WTC11 (cell line): ENCODE measurements around the gene LPCAT3. TPM values are rescaled to one million over a fixed set of nuclear protein-coding genes. Genes with fewer than 3 reads are reported as not detected.

Experiments
- ATAC-seq: fragments of 200-7000 bp; cut with Tn5 transposase; 2 replicates; pipeline ENCODE4 v1.10.0; 2021; ENCODE audit warnings: mild to moderate bottlenecking, moderate library complexity
- CTCF ChIA-PET: fragments of 300-600 bp; sonication (Branson Sonifier 250); formaldehyde crosslinking; loops from one replicate; lab custom pipeline; 2021; ENCODE audit warnings: antibody characterized with exemption; lab: Charles Lee
- POLR2A ChIA-PET: fragments of 350-600 bp; sonication (Branson Sonifier 250); formaldehyde crosslinking; loops from one replicate; lab custom pipeline; 2021; ENCODE audit warnings: antibody characterized with exemption; lab: Charles Lee
- DNase-seq: peaks from one replicate; pipeline ENCODE4 v3.0.0; 2021; ENCODE audit warnings: low spot score
- H3K27ac Mint-ChIP-seq: 2 replicates; pipeline ENCODE4 v1.8.0; 2021; ENCODE audit warnings: mixed read lengths
- H3K27me3 Mint-ChIP-seq: 2 replicates; pipeline ENCODE4 v1.8.0; 2021; ENCODE audit warnings: low read depth, mild to moderate bottlenecking, moderate library complexity, mixed read lengths
- H3K36me3 Mint-ChIP-seq: 2 replicates; pipeline ENCODE4 v1.8.0; 2021; ENCODE audit warnings: mixed read lengths
- H3K4me1 Mint-ChIP-seq: 2 replicates; pipeline ENCODE4 v1.8.0; 2022; ENCODE audit warnings: mixed read lengths
- H3K4me3 Mint-ChIP-seq: 2 replicates; pipeline ENCODE4 v1.8.0; 2021; ENCODE audit warnings: mild to moderate bottlenecking, moderate library complexity, mixed read lengths
- H3K9me3 Mint-ChIP-seq: 2 replicates; pipeline ENCODE4 v1.8.0; 2021; ENCODE audit warnings: mixed read lengths
- CBFB ChIP-seq: sonication (generic); formaldehyde crosslinking; IDR thresholded peaks from 2 replicates; pipeline ENCODE4 v1.8.1; 2022; ENCODE audit warnings: mild to moderate bottlenecking, low read depth, missing genetic modification reagents
- CREB1 ChIP-seq: sonication (generic); formaldehyde crosslinking; IDR thresholded peaks from 2 replicates; pipeline ENCODE4 v1.8.0; 2023; ENCODE audit warnings: mild to moderate bottlenecking, missing genetic modification reagents
- JUN ChIP-seq: sonication (generic); formaldehyde crosslinking; IDR thresholded peaks from 2 replicates; pipeline ENCODE4 v1.8.0; 2023; ENCODE audit warnings: mild to moderate bottlenecking, missing genetic modification reagents
- NFE2L1 ChIP-seq: sonication (generic); formaldehyde crosslinking; IDR thresholded peaks from 2 replicates; pipeline ENCODE4 v1.8.1; 2023; ENCODE audit warnings: missing genetic modification reagents
- OVOL2 ChIP-seq: fragments of 250-450 bp; sonication (Bioruptor Pico); IDR thresholded peaks from 2 replicates; pipeline ENCODE4 v1.9.0; 2021; ENCODE audit warnings: mild to moderate bottlenecking, borderline replicate concordance
- RELA ChIP-seq: sonication (generic); formaldehyde crosslinking; IDR thresholded peaks from 2 replicates; pipeline ENCODE4 v1.8.1; 2022; ENCODE audit warnings: missing genetic modification reagents, mild to moderate bottlenecking, borderline replicate concordance
- TCF7 ChIP-seq: sonication (generic); formaldehyde crosslinking; IDR thresholded peaks from 2 replicates; pipeline ENCODE4 v1.8.0; 2022; ENCODE audit warnings: mild to moderate bottlenecking, low read depth, missing genetic modification reagents, moderate library complexity
- TP53 ChIP-seq: sonication (generic); formaldehyde crosslinking; IDR thresholded peaks from 2 replicates; pipeline ENCODE4 v1.8.1; 2023; ENCODE audit warnings: mild to moderate bottlenecking, missing genetic modification reagents
- ZNF232 ChIP-seq: sonication (generic); formaldehyde crosslinking; IDR thresholded peaks from 2 replicates; pipeline ENCODE4 v1.8.0; 2022; ENCODE audit warnings: mild to moderate bottlenecking, missing genetic modification reagents
- total RNA-seq: library from RNA; stranded (reverse); gene quantifications from 3 replicates; pipeline ENCODE4 v1.2.3, GENCODE V29; 2021
- TF ChIP-seq, protein P1 (sequence below): sonication (generic); formaldehyde crosslinking; IDR thresholded peaks from 2 replicates; pipeline ENCODE4 v1.8.1; 2023; ENCODE audit warnings: mild to moderate bottlenecking, missing genetic modification reagents, borderline replicate concordance
- TF ChIP-seq, protein P2 (sequence below): sonication (generic); formaldehyde crosslinking; IDR thresholded peaks from 2 replicates; pipeline ENCODE4 v1.8.1; 2023; ENCODE audit warnings: mild to moderate bottlenecking, moderate library complexity, missing genetic modification reagents
- TF ChIP-seq, protein P3 (sequence below): sonication (generic); formaldehyde crosslinking; IDR thresholded peaks from 2 replicates; pipeline ENCODE4 v1.8.0; 2022; ENCODE audit warnings: mild to moderate bottlenecking, missing genetic modification reagents
- TF ChIP-seq, protein P4 (sequence below): sonication (generic); formaldehyde crosslinking; conservative IDR thresholded peaks from 2 replicates; pipeline ENCODE4 v1.8.1; 2022; ENCODE audit warnings: mild to moderate bottlenecking, missing genetic modification reagents
- TF ChIP-seq, protein P5 (sequence below): sonication (generic); formaldehyde crosslinking; IDR thresholded peaks from 2 replicates; pipeline ENCODE4 v1.8.1; 2022; ENCODE audit warnings: mild to moderate bottlenecking, missing genetic modification reagents, moderate library complexity, borderline replicate concordance
- TF ChIP-seq, protein P6 (sequence below): sonication (generic); formaldehyde crosslinking; conservative IDR thresholded peaks from 2 replicates; pipeline ENCODE4 v1.8.1; 2023; ENCODE audit warnings: mild to moderate bottlenecking, low read depth, missing genetic modification reagents, moderate library complexity

LPCAT3 gene
- total RNA-seq, 1 experiment from 2014 or later, result 40.0 TPM

DNA sequence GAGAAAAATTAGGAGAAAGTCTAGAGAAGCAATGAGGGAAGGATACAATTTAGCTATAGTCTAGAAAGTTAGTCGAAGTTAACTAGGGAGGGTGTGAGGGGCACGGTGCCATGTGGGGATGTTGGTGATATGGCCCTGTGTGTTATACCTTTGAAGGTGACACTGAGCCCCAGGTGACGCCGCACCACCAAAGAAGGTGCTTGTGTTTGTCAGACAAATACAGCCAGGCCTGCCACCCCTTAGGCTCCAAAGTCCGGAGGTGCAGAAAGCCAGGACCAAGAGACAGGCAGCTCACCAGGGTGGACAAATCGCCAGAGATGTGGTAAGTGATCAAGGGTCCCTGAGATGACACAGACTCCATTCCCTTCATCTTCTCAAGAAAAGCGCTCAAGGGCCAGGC is 43.3 kb upstream of the LPCAT3 start (continued):
- TF ChIP-seq, protein P1, sequence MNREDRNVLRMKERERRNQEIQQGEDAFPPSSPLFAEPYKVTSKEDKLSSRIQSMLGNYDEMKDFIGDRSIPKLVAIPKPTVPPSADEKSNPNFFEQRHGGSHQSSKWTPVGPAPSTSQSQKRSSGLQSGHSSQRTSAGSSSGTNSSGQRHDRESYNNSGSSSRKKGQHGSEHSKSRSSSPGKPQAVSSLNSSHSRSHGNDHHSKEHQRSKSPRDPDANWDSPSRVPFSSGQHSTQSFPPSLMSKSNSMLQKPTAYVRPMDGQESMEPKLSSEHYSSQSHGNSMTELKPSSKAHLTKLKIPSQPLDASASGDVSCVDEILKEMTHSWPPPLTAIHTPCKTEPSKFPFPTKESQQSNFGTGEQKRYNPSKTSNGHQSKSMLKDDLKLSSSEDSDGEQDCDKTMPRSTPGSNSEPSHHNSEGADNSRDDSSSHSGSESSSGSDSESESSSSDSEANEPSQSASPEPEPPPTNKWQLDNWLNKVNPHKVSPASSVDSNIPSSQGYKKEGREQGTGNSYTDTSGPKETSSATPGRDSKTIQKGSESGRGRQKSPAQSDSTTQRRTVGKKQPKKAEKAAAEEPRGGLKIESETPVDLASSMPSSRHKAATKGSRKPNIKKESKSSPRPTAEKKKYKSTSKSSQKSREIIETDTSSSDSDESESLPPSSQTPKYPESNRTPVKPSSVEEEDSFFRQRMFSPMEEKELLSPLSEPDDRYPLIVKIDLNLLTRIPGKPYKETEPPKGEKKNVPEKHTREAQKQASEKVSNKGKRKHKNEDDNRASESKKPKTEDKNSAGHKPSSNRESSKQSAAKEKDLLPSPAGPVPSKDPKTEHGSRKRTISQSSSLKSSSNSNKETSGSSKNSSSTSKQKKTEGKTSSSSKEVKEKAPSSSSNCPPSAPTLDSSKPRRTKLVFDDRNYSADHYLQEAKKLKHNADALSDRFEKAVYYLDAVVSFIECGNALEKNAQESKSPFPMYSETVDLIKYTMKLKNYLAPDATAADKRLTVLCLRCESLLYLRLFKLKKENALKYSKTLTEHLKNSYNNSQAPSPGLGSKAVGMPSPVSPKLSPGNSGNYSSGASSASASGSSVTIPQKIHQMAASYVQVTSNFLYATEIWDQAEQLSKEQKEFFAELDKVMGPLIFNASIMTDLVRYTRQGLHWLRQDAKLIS (CRISPR knock-in tag), result no peak

DNA sequence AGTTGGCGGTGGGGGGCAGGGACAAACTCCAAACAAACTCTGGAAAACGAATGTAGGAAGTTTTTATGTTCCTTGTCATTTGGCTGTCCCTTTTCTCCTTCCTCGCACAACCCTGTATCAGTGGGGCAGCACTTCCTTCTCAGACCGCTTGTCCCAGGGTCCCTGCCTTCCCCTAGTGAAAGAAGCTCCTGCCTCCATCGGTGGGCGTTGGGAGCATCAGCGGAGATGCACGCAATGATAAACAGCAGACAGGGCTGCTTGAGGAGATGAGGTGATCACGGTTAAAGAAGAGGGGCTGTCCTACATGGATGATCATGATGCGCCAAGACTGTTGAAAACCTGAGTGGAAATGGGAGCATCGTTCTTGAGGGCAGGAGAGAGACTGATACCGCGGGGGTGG is 42.9 kb upstream of the LPCAT3 start:
- no peak overlapping the region for H3K27ac Mint-ChIP-seq
- no peaks in the 10 kb centered on the region for H3K9me3 Mint-ChIP-seq
- no peak for TF ChIP-seq ZNF232
- H3K4me1 Mint-ChIP-seq, result peaks cover 17% of the 10 kb centered on the region
- ChIA-PET CTCF (interaction anchor here (0.6 to 3.2 kb wide), 16 partner anchors 9 to 192 kb away, joined by 3 to 48 read pairs (median 5); partner anchors contain the start of genes C1RL, LPCAT3 and PEX5), POLR2A (interaction anchor here (1.7 kb wide), 1 partner anchor 47 kb away, joined by 7 read pairs; no protein-coding TSS in a partner anchor)
- DNase-seq (no peak), ATAC-seq (peak; percentile 29)
- no peak overlapping the region for H3K4me3 Mint-ChIP-seq
- H3K27me3 Mint-ChIP-seq, result peaks cover 2% of the 10 kb centered on the region; the same call in 1 of the 2 replicates
- no peaks in the 10 kb centered on the region for H3K36me3 Mint-ChIP-seq

DNA sequence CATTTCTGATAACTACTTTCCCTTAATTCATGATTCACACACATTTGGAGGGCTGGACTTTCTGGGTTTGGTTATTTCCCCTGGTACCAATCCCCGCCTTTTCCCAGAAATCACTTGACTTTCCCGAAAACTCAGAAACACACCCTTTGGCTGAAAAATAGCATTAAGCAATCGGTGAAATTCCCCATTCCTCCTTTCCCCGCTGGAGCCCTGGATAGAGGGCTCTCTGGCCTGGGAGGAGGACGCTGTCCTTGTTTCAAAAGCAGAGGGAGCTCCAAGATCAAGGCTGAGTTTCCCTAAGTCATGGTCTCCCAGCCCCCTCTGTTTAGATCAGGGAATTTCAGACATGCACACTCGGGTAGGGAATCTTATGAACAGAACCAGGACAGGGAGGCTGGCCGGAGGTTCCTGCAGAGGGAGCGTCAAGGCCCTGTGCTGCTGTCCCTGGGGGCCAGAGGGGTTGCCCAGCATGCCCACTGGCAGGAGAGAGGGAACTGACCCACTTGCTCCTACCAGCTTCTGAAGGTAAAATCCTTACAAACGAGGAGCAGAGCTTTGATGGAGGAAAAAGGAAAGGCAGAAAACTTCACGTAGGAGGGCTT is 42.2 kb upstream of the LPCAT3 start, which contains the start of gene C1S:
C1S (plus strand) TSS at position 366 of the 602 bp plus-strand sequence. CDS start 1,195 bp downstream, outside the sequence.
- Mint-ChIP-seq H3K27me3 (peaks cover 2% of the 10 kb centered on the region; the same call in 1 of the 2 replicates), H3K36me3 (no peaks in the 10 kb centered on the region), H3K27ac (peak within 1 kb of the TSS; percentile 27; the same call in 1 of the 2 replicates), H3K9me3 (no peaks in the 10 kb centered on the region), H3K4me1 (peaks cover 17% of the 10 kb centered on the region), H3K4me3 (peak within 1 kb of the TSS; percentile 46)
- ATAC-seq, result peak; percentile 92
- CTCF ChIA-PET, result interaction anchor here (1.0 to 3.2 kb wide), 14 partner anchors 9 to 191 kb away, joined by 3 to 48 read pairs (median 5); partner anchors contain the start of genes C1RL, LPCAT3 and PEX5
- TF ChIP-seq NFE2L1 (CRISPR knock-in tag) (peak; percentile 94), JUN (CRISPR knock-in tag) (no peak), OVOL2 (CRISPR knock-in tag) (no peak), CBFB (CRISPR knock-in tag) (no peak)
- TF ChIP-seq, protein P2, sequence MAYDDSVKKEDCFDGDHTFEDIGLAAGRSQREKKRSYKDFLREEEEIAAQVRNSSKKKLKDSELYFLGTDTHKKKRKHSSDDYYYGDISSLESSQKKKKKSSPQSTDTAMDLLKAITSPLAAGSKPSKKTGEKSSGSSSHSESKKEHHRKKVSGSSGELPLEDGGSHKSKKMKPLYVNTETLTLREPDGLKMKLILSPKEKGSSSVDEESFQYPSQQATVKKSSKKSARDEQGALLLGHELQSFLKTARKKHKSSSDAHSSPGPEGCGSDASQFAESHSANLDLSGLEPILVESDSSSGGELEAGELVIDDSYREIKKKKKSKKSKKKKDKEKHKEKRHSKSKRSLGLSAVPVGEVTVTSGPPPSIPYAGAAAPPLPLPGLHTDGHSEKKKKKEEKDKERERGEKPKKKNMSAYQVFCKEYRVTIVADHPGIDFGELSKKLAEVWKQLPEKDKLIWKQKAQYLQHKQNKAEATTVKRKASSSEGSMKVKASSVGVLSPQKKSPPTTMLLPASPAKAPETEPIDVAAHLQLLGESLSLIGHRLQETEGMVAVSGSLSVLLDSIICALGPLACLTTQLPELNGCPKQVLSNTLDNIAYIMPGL (CRISPR knock-in tag), result 0 out of 2 replicates have a peak, but pooled peaks have one; percentile 31
- TF ChIP-seq, protein P3, sequence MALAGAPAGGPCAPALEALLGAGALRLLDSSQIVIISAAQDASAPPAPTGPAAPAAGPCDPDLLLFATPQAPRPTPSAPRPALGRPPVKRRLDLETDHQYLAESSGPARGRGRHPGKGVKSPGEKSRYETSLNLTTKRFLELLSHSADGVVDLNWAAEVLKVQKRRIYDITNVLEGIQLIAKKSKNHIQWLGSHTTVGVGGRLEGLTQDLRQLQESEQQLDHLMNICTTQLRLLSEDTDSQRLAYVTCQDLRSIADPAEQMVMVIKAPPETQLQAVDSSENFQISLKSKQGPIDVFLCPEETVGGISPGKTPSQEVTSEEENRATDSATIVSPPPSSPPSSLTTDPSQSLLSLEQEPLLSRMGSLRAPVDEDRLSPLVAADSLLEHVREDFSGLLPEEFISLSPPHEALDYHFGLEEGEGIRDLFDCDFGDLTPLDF (CRISPR knock-in tag), result no peak
- peak; percentile 42 for DNase-seq
- POLR2A ChIA-PET, result interaction anchor here (0.7 to 1.7 kb wide), 2 partner anchors 48 to 50 kb away, joined by 3 to 7 read pairs; no protein-coding TSS in a partner anchor

DNA sequence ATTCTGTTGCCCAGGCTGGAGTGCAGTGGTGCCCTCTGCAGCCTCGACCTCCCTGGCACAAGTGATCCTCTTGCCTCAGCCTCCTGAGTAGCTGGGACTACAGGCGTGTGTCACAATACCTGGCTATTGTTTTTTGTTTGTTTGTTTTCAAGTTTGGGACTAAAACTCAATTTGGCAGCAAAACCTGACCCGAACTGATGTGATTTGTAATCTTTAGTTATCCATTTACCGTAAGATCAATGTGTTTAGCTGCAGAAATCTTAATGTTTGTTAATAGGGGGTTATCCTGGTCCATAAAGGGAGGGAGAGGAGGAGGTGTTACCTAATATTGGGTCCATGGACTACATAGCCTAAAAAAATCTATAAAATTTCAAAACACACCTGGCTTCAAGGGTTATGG is 41.5 kb upstream of the LPCAT3 start:
- ChIA-PET CTCF (interaction anchor here (1.1 to 3.2 kb wide), 9 partner anchors 10 to 169 kb away, joined by 3 to 48 read pairs (median 5); partner anchors contain the start of genes C1RL and LPCAT3), POLR2A (interaction anchor here (0.7 to 1.7 kb wide), 2 partner anchors 48 to 51 kb away, joined by 3 to 7 read pairs; no protein-coding TSS in a partner anchor)
- Mint-ChIP-seq H3K4me1 (peaks cover 17% of the 10 kb centered on the region), H3K9me3 (no peaks in the 10 kb centered on the region), H3K36me3 (no peaks in the 10 kb centered on the region), H3K27me3 (peaks cover 2% of the 10 kb centered on the region; the same call in 1 of the 2 replicates), H3K27ac (no peak overlapping the region), H3K4me3 (no peak overlapping the region)
- DNase-seq (no peak), ATAC-seq (no peak)
- TF ChIP-seq TP53 (no peak), TCF7 (CRISPR knock-in tag) (no peak), RELA (CRISPR knock-in tag) (no peak), CREB1 (CRISPR knock-in tag) (no peak), JUN (CRISPR knock-in tag) (no peak)
- TF ChIP-seq, protein P4, sequence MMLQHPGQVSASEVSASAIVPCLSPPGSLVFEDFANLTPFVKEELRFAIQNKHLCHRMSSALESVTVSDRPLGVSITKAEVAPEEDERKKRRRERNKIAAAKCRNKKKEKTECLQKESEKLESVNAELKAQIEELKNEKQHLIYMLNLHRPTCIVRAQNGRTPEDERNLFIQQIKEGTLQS, result no peak
- TF ChIP-seq, protein P5, sequence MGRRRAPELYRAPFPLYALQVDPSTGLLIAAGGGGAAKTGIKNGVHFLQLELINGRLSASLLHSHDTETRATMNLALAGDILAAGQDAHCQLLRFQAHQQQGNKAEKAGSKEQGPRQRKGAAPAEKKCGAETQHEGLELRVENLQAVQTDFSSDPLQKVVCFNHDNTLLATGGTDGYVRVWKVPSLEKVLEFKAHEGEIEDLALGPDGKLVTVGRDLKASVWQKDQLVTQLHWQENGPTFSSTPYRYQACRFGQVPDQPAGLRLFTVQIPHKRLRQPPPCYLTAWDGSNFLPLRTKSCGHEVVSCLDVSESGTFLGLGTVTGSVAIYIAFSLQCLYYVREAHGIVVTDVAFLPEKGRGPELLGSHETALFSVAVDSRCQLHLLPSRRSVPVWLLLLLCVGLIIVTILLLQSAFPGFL (CRISPR knock-in tag), result no peak
- TF ChIP-seq, protein P6, sequence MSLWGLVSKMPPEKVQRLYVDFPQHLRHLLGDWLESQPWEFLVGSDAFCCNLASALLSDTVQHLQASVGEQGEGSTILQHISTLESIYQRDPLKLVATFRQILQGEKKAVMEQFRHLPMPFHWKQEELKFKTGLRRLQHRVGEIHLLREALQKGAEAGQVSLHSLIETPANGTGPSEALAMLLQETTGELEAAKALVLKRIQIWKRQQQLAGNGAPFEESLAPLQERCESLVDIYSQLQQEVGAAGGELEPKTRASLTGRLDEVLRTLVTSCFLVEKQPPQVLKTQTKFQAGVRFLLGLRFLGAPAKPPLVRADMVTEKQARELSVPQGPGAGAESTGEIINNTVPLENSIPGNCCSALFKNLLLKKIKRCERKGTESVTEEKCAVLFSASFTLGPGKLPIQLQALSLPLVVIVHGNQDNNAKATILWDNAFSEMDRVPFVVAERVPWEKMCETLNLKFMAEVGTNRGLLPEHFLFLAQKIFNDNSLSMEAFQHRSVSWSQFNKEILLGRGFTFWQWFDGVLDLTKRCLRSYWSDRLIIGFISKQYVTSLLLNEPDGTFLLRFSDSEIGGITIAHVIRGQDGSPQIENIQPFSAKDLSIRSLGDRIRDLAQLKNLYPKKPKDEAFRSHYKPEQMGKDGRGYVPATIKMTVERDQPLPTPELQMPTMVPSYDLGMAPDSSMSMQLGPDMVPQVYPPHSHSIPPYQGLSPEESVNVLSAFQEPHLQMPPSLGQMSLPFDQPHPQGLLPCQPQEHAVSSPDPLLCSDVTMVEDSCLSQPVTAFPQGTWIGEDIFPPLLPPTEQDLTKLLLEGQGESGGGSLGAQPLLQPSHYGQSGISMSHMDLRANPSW (CRISPR knock-in tag), result no peak
